GM19240 (cell line): ENCODE measurements around the gene KLHL33.

Source experiments
- DNase-seq: peaks from one replicate; pipeline ENCODE4 v3.0.0; 2011; ENCODE audit warnings: low spot score; ENCODE audit not compliant: insufficient read length

The KLHL33 gene

DNA sequence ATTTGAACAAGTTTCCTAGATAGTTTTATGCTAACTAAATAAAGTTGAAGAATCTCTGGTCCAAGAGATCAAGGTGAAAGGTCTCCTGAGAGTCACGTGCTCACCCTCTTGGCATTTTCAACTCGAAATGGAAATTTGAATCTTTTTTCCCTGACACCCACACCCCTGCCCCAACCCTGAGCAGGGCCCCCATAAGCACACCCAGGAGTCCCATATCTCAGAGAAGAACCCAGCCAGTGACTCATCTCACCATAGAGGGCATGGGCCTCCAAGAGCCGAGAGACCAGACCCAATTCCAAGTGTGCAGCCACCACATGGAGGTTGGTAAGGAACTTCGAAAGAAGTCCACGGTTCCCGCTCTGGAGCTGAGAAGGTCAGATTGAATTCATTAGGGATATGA is 55.3 kb downstream of the KLHL33 start:
- no peak for DNase-seq

GRCh38 chr14:20379743-20380142 is 56.2 kb downstream of the KLHL33 start:
- DNase-seq = no peak

DNA sequence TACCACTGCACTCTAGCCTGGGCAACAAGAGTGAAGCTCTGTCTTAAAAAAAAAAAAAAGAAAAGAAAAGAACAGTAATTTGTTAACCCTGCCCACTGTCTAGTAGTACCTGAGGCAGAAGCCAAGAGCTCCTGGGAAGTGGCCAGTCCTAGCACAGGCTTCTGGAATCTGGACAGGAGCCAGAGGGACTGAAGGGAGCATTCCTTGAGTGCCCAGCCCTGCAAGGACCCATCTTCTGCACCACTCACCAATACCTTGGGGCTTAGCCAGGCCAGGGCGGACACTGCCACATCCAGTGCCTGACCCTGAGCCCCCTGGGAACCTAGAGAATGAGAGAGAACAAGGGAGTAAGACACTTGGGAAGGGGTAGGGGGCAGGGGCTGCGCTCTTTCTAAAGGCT is 58.8 kb downstream of the KLHL33 start:
- no peak for DNase-seq

GRCh38 chr14:20376071-20376588 is 59.8 kb downstream of the KLHL33 start:
- no peak for DNase-seq
